Kidney (tissue), 14 donors: ENCODE measurements around the gene STATH. TPM values are rescaled to one million over a fixed set of nuclear protein-coding genes. Genes with fewer than 3 reads are reported as not detected.
A peak's percentile ranks its signal among the peaks of the same experiment; 100 is the strongest.
"Not testable (repeated sequence)": the region's sequence is repeated elsewhere in the genome, so short reads cannot be mapped to it uniquely, and the experiment has no call there.

Experiments used
- DNase-seq, 5 donors: peaks; one replicate each; pipeline ENCODE4 v3.0.0-alpha.2; 2013 to 2020
- FAIRE-seq: peaks from 2 replicates; lab custom pipeline; 2012; peaks lifted over from hg19 to GRCh38; lab: Jason Lieb, UNC
- H3K27ac ChIP-seq, 2 donors: one replicate each; pipeline ENCODE4 v1.7.0; 2013; ENCODE audit warnings: low read depth in 2 of 2, low read length in 2 of 2, inconsistent platforms in 1 of 2
- H3K27me3 ChIP-seq: one replicate; pipeline ENCODE4 v1.7.1; 2013; ENCODE audit warnings: low read length, inconsistent platforms; ENCODE audit not compliant: control insufficient read depth, insufficient read depth
- H3K36me3 ChIP-seq, 3 donors: one replicate each; pipeline versions ENCODE4 v1.7.0 to v1.7.1; 2013; ENCODE audit warnings: low read length in 3 of 3, control low read depth in 1 of 3, inconsistent platforms in 1 of 3; ENCODE audit not compliant: insufficient read depth in 3 of 3, control insufficient read depth in 2 of 3
- H3K4me1 ChIP-seq, 3 donors: one replicate each; pipeline versions ENCODE4 v1.7.0 to v1.7.1; 2013; ENCODE audit warnings: low read length in 3 of 3, inconsistent platforms in 1 of 3, low read depth in 1 of 3; ENCODE audit not compliant: control insufficient read depth in 2 of 3, insufficient read depth in 2 of 3
- H3K4me3 ChIP-seq, 3 donors: one replicate each; pipeline versions ENCODE4 v1.7.0 to v1.8.1; 2013; ENCODE audit warnings: low read length in 3 of 3, control low read depth in 1 of 3, inconsistent platforms in 1 of 3
- H3K9ac ChIP-seq, 3 donors: one replicate each; pipeline versions ENCODE4 v1.7.0 to v1.7.1; 2013; ENCODE audit warnings: low read length in 3 of 3, control low read depth in 1 of 3, inconsistent platforms in 1 of 3
- H3K9me3 ChIP-seq, 3 donors: one replicate each; pipeline versions ENCODE4 v1.7.0 to v1.7.1; 2013; ENCODE audit warnings: low read length in 3 of 3, control low read depth in 1 of 3, inconsistent platforms in 1 of 3; ENCODE audit not compliant: control insufficient read depth in 2 of 3, insufficient read depth in 1 of 3
- intact Hi-C: fragments of 100-400 bp; cut with DNase I; formaldehyde crosslinking; loops from one replicate; pipeline ENCODE4 v1.11.1; 2022
- polyA plus RNA-seq: library from polyadenylated mRNA; stranded (reverse); fragments of 350-450 nt; fragmentation: Illumina TruSeq; extraction: RNeasy Lipid Tissue Mini Kit (QIAGEN cat#74804); gene quantifications from one replicate; pipeline ENCODE4 v1.2.3, GENCODE V29; 2014; ENCODE audit warnings: low read depth, low replicate concordance; ENCODE audit not compliant: insufficient read depth
- total RNA-seq: library from RNA; stranded (reverse); fragmentation: NEBNext Ultra II Directional; extraction: Animal tissue kit (Norgen Biotek cat#: 25700); gene quantifications from one replicate; pipeline ENCODE4 v1.2.1, GENCODE V29; 2021
- TF ChIP-seq, protein P1 (sequence below): IDR thresholded peaks from 3 replicates; pipeline ENCODE4 v1.5.1; 2012; ENCODE audit warnings: mild to moderate bottlenecking, moderate library complexity, borderline replicate concordance; ENCODE audit not compliant: insufficient read depth; ENCODE audit errors: extremely low read depth
- donor health status: control.
- donor health status: control.
- donor health status: control.
- donor health status: control.
- donor health status: control.
- donor health status: DM: yes; HTN: yes; CAD: no.
- donor health status: Normal renal cell carcinoma (clear cell type).

Gene STATH
- total and polyA plus RNA-seq, 2 donors from 2014 or later = not detected

DNA sequence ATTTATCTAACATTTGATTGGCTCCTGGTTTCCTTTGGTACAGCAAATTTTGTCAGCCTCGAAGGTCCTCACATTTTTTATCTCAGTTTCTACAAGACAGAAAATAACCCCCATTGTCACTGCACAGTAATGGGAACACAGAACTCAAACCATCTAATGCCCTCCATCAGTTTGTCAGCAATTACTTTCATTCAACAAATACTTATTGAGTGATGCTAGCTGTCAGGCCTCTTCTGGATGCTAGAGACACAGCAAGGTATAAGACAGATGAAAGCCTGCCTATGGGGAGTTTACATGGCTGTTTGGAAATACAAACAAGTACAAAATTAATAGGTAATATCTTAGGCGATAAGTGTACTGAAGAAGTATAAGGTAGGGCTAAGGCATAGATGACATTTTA lies 27.5 kb downstream of the STATH start:
- no peak for FAIRE-seq
- no peak overlapping the region for H3K27ac ChIP-seq
- TF ChIP-seq, protein P1, sequence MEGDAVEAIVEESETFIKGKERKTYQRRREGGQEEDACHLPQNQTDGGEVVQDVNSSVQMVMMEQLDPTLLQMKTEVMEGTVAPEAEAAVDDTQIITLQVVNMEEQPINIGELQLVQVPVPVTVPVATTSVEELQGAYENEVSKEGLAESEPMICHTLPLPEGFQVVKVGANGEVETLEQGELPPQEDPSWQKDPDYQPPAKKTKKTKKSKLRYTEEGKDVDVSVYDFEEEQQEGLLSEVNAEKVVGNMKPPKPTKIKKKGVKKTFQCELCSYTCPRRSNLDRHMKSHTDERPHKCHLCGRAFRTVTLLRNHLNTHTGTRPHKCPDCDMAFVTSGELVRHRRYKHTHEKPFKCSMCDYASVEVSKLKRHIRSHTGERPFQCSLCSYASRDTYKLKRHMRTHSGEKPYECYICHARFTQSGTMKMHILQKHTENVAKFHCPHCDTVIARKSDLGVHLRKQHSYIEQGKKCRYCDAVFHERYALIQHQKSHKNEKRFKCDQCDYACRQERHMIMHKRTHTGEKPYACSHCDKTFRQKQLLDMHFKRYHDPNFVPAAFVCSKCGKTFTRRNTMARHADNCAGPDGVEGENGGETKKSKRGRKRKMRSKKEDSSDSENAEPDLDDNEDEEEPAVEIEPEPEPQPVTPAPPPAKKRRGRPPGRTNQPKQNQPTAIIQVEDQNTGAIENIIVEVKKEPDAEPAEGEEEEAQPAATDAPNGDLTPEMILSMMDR = no peak

DNA sequence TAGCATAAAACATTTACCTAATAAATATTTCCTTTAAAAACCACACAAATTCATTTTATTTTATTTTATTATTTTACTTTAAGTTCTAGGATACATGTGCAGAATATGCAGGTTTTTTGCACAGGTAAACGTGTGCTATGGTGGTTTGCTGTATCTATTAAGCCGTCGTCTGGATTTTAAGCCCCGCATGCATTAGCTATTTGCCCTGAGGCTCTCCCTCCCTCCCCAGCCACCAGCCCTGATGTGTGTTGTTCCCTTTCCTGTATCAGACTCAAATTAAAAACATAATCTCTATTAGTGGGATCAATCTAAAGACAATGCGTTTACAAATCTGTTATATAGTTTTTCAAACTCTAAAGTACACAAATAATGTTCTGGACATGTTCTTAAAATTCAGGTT lies 31.2 kb downstream of the STATH start:
- H3K36me3 ChIP-seq = no peaks in the 10 kb centered on the region
- no peaks in the 10 kb centered on the region for H3K4me1 ChIP-seq
- FAIRE-seq (no peak), DNase-seq (no peak)
- H3K27ac ChIP-seq = no peak overlapping the region
- H3K27me3 ChIP-seq = no peaks in the 10 kb centered on the region
- no peak overlapping the region for H3K9ac ChIP-seq
- H3K4me3 ChIP-seq = no peak overlapping the region
- no peaks in the 10 kb centered on the region for H3K9me3 ChIP-seq
- intact Hi-C loops = no loop called here
- TF ChIP-seq, protein P1 = no peak

More for the DNA sequence above, 27.5 kb downstream of the STATH start:
- intact Hi-C loops = no loop called here
- H3K36me3 ChIP-seq = no peaks in the 10 kb centered on the region
- H3K9ac ChIP-seq = no peak overlapping the region
- DNase-seq = no peak
- H3K9me3 ChIP-seq = no peaks in the 10 kb centered on the region
- H3K27me3 ChIP-seq = no peaks in the 10 kb centered on the region
- H3K4me1 ChIP-seq = no peaks in the 10 kb centered on the region
- H3K4me3 ChIP-seq = no peak overlapping the region

DNA sequence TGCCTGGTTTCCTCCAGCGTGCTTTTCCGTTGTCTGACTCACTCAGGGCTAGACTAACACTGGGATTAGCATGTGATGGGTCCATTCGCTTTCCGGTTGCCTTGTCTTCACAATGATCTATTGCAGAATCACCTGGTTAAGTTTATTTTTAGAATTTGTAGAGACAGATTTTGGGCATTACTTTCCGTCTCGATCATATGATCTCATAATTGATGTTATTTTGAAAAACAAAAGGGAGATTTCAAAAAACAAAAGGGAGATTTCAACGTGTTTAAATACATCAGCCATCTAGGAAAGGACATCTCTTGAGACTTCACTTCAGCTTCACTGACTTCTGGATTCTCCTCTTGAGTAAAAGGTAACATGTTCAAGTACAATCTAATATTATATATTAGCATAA lies 32.4 kb downstream of the STATH start, which contains the start of gene HTN3:
TSS of gene HTN3 (plus strand) at position 301 of the 400 bp plus-strand sequence. CDS start 2,282 bp downstream, outside the sequence.
- H3K9ac ChIP-seq, H3K4me1 ChIP-seq, DNase-seq, FAIRE-seq, H3K27me3 ChIP-seq, H3K9me3 ChIP-seq, H3K4me3 ChIP-seq, H3K27ac ChIP-seq, H3K36me3 ChIP-seq, intact Hi-C loops: not testable (repeated sequence)

DNA sequence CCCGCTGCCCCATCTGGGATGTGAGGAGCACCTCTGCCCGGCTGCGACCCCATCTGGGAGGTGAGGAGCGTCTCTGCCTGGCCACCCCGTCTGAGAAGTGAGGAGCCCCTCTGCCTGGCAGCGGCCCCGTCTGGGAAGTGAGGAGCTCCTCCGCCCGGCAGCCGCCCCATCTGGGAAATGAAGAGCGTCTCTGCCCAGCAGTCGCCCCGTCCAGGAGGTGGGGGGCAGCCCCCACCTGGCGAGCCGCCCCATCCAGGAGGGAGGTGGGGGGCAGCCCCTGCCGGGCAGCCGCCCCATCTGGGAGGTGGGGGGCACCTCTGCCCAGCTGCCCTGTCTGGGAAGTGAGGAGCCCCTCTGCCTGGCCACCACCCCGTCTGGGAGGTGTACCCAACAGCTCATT lies 41.8 kb downstream of the STATH start:
- DNase-seq = peak in 1 of 5 donors; percentile 56
- H3K4me3 ChIP-seq, H3K9ac ChIP-seq, H3K36me3 ChIP-seq, intact Hi-C loops, FAIRE-seq, H3K4me1 ChIP-seq, H3K27me3 ChIP-seq, H3K9me3 ChIP-seq, H3K27ac ChIP-seq: not testable (repeated sequence)

DNA sequence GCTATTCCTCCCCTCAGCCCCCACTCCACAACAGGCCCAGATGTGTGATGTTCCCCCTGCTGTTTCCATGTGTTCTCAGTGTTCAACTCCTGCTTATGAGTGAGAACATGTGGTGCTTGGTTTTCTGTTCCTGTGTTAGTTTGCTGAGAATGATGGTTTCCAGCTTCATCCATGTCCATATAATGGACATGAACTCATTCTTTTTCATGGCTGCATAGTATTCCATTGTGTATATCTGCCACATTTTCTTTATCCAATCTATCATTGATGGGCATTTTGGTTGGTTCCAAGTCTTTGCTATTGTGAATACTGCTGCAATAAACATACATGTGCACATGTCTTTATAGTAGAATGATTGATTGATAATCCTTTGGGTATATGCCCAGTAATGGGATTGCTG lies 44.2 kb downstream of the STATH start:
- H3K4me3 ChIP-seq, intact Hi-C loops, FAIRE-seq, DNase-seq, H3K9ac ChIP-seq, H3K9me3 ChIP-seq, H3K4me1 ChIP-seq, H3K36me3 ChIP-seq, H3K27ac ChIP-seq, H3K27me3 ChIP-seq: not testable (repeated sequence)
